ENCODE results near the gene ZIC4.

DNA sequence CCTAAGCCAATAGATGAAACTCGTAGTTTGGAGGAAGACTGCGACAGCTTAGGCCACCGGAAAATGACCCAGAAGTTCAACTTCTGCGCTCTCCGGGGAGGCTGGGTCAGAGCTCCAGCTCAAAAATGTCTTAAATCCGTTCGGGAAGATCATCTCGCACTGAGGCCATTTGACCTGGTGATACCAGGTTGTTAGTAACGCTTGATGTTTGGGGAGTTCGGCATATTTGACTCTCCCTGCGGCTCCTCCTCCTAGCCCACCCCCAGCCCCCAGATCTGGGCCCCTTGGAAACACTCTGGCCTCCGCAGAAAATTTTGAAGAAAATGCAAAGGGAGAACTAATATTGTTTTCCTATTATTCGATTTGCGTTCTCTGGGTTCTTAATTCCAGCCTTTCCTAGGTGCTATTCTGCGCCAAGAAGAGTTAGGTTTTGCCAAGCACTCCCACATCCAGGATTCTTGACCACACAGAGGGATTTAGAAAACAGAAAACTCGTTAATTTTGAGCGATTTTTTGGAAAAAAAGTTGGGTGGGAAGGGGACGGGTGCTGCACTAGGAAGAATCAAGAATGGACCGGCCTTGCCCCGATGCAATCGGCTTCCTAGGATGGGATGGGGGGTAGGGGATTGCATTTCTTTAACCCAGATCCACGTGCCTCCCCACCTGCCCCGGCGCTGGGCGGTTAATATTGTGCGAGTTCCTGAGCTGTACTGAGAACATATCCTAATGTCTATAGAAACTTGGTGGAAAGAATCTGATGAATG, 50.0 kb downstream of the ZIC4 start:
- TF ChIP-seq, protein P1, sequence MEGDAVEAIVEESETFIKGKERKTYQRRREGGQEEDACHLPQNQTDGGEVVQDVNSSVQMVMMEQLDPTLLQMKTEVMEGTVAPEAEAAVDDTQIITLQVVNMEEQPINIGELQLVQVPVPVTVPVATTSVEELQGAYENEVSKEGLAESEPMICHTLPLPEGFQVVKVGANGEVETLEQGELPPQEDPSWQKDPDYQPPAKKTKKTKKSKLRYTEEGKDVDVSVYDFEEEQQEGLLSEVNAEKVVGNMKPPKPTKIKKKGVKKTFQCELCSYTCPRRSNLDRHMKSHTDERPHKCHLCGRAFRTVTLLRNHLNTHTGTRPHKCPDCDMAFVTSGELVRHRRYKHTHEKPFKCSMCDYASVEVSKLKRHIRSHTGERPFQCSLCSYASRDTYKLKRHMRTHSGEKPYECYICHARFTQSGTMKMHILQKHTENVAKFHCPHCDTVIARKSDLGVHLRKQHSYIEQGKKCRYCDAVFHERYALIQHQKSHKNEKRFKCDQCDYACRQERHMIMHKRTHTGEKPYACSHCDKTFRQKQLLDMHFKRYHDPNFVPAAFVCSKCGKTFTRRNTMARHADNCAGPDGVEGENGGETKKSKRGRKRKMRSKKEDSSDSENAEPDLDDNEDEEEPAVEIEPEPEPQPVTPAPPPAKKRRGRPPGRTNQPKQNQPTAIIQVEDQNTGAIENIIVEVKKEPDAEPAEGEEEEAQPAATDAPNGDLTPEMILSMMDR (IDR thresholded peaks at IDR 0.05) = no peak
- TF ChIP-seq FOSL2 (IDR thresholded peaks at IDR 0.05; ENCODE audit: borderline replicate concordance, low read depth) = no peak
- no peak for TF ChIP-seq TCF12 (IDR thresholded peaks at IDR 0.05)
